COR-L47 (cell line): Measurements from ENCODE around the gene CARD14.
"Not testable (repeated sequence)": the region's sequence is repeated elsewhere in the genome, so short reads cannot be mapped to it uniquely, and the experiment has no call there.

Experiments used
- DNase-seq: peaks from one replicate; lab custom pipeline; 2025; lab: John Stamatoyannopoulos, UW

Gene CARD14

DNA sequence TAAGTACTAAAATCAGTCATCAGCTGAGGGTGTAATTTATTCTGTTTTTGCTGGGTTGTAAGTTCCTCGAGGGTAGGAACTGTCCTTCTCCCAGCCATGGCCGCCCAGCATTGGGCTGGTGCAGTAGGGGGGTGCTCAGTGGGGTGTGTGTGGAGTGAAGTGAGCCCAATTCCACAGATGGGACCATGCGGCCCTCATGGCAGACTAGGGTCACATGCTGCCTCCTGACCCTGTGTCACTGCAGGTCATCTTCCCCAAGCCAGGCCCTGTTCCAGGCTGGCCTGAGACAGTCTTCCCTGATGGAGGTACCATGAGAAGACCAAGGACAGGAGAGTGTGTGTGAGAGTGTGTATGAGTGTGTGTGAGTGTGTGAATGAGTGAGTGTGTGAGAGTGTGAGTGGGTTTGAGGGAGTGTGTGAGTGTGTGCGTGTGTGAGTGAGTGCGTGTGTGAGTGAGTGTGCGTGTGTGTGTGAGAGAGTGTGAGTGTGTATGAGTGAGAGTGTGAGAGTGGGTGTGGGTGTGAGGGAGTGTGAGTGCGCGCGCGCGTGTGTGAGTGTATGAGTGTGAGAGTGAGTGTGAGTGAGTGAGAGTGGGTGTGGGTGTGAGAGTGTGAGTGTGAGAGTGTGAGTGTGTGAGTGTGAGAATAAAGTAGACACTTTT, 54.1 kb downstream of the CARD14 start:
- DNase-seq = no peak

DNA sequence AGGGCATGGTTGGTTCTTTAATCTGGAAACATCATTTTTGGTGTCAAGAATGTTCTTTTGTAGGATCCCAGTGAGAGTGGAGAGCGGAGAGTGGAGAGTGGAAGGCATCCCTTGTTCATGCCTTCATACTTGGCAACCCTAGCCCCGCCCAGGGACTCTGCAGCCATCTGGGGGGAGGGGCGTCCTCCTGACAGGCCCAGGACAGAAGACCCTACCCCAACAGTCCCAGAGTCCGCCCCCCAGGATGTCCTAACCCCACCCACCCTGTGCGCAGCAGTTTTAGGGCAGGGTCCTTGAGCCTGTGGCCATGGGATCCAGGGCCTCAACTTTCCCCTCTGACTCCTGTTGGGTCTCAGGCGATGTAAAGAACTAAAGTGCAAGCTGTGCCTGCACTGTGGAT, 54.9 kb downstream of the CARD14 start:
- DNase-seq = no peak

DNA sequence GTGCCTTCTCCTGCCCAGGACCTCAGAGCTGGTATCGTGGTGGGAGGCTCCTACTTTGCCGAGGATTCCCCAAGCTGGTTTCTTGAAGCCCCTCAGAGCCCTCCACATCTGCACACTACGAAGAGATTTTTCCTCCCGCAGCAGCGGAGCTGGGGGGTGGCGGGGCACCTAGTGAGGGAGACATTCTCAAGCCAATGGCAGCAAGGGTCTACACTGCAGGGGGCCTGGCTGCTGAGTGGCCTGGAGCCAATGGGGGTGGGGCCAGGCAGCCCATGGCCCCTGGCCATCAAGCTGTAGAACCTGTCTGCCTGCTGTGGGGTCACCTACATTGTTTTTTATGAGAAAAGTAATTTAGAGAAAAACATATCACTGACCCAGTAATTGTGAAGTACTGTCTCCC, 55.4 kb downstream of the CARD14 start:
- no peak for DNase-seq

DNA sequence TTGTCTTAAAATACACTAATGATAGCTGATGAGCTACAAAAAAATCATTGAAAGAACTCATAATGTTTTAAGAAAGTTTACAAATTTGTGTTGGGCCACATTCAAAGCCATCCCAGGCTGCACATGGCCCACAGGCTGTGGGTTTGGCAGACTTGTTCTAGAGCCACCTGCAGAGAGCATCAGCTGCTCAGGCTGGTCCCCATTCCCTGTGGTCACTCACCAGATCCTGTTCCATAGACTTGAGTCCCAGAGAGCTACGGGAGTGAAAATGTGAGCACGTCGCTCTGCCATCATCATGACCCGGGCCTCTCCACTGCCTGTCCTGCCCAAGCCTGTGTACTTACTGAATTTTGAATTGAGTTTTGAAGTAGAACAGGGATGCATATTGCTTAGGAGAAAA, 57.3 kb downstream of the CARD14 start:
- DNase-seq = no peak

DNA sequence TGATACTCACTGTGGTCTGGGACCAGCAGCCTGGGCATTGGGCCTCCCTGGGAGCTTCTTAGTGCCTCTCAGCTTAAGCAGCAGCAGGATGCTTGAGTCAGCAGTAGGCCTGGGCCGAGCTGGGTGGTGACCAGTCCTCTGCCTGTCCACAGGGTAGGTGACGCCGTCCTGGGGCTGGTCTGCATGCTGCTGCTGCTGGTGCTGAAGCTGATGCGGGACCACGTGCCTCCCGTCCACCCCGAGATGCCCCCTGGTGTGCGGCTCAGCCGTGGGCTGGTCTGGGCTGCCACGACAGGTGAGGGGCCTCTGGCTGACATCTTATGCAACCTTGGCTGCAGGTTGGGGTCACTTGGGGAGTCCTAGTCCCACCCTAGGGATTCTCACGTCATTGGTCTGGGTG, 57.8 kb downstream of the CARD14 start:
- DNase-seq = no peak

DNA sequence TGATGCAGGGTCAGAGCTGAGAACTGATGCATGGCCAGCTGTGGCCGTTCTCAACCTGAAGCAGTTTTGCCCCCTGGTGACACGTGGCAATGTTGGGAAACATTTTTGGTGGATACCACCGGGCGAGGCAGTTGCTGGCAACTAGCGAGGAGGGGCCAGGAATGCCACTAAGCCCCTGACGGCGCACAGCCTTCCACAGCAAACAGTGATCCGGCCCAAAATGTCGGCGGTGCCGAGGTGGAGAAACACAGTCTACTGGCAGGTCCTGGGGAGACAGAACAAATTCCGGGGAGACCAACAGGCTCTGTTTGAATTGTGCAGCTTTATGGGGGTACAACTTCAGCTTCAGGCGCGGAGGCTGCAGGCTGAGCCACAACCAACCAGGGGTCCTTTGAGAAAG, 58.6 kb downstream of the CARD14 start:
- no peak for DNase-seq

DNA sequence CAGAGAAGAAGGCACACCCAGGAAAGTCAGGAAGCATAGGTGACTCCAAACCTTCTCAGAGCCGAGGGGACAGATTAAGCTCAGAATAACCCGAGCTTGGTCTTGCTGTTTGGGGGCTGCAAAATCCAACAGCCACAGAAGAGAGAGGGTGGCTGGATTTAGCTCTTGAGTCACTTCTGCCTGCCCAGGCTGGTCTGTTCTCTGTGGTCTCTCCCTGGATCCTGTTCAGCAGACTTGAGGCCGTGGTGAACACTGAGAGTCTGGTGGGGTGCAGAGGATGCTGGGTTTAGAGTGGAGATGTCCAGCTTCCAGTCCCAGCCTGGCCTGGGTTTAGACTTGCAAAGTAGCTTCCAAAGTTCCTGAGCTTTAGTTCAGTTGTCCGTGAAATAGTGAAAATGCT, 59.2 kb downstream of the CARD14 start:
- DNase-seq = no peak

DNA sequence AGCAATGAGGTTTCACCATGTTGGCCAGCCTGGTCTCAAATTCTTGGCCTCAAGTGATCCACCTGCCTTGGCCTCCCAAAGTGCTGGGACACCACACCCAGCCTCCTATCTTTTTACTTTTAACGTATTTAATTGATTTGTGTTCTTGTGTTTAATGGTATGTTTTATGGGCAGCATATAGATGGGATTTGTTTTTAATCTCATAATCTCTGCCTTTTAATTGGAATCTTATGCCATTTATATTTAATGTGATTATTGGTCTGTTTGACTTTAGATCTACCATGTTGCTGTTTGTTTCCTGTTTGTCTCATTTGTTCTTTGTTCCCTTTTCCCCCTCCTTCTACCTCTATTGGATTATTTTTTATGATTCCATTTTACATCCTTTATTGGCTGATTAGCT, 62.6 kb downstream of the CARD14 start:
- DNase-seq = no peak

DNA sequence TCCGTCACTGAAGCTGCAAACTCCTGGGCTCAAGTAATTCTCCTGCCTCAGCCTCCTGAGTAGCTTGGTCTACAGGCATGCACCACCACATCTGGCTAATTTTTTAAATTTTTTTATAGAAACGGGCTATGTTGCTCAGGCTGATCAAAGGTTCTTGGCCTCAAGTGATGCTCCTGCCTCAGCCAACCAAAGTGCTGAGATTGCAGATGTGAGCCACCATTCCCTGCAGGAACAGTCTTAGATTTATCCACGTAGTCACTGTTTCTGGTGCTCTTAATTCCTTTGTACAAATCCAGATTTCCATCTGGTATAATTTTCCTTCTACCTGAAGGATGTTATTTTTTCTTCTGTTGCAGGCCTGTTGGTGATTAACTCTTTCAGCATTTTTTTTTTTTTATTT, 63.4 kb downstream of the CARD14 start:
- DNase-seq = no peak

DNA sequence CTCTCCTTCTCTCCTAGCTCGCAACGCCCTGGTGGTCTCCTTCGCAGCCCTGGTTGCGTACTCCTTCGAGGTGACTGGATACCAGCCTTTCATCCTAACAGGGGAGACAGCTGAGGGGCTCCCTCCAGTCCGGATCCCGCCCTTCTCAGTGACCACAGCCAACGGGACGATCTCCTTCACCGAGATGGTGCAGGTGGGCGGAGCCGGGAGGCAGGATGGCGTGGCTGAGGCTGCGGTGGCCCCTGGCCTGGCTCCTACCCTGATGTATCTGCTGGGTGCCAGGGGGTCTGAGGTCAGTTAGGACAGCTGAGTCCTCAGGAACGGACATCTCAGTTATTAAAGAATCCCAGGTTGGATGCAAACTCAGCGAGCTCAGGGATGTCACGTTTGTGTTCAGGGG, 67.1 kb downstream of the CARD14 start:
- DNase-seq = no peak

DNA sequence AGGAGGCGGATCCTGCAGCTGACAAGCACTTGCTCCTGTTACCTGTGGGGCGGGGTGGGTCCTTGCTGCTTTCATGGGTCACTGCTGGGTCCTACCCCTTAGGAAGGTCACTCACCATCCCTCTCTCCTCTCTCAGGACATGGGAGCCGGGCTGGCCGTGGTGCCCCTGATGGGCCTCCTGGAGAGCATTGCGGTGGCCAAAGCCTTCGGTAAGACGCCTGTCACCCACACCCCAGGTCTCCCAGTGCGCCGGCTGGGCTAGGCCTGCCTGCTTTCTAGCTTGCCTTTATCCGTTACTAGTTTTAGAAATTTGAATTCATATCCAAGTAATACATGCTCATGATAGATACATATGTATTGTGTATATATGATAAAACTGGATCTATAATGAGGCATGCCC, 67.6 kb downstream of the CARD14 start:
- no peak for DNase-seq

DNA sequence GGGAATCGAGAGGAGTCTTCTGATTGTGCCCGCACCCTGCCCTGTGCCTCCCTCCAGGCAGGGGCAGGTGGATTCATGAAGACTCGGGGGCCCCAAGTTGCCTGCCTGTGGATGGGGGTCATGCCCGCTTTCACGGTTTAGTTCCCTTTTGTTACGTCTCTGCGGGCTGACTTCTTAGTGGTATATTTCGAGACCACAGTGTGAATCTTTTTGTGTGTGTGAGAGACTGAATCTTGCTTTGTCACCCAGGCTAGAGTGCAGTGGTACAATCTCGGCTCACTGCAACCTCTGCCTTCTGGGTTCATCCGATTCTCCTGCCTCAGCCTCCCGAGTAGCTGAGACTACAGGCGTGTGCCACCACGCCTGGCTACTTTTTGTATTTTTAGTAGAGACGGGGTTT, 72.7 kb downstream of the CARD14 start:
- no peak for DNase-seq

DNA sequence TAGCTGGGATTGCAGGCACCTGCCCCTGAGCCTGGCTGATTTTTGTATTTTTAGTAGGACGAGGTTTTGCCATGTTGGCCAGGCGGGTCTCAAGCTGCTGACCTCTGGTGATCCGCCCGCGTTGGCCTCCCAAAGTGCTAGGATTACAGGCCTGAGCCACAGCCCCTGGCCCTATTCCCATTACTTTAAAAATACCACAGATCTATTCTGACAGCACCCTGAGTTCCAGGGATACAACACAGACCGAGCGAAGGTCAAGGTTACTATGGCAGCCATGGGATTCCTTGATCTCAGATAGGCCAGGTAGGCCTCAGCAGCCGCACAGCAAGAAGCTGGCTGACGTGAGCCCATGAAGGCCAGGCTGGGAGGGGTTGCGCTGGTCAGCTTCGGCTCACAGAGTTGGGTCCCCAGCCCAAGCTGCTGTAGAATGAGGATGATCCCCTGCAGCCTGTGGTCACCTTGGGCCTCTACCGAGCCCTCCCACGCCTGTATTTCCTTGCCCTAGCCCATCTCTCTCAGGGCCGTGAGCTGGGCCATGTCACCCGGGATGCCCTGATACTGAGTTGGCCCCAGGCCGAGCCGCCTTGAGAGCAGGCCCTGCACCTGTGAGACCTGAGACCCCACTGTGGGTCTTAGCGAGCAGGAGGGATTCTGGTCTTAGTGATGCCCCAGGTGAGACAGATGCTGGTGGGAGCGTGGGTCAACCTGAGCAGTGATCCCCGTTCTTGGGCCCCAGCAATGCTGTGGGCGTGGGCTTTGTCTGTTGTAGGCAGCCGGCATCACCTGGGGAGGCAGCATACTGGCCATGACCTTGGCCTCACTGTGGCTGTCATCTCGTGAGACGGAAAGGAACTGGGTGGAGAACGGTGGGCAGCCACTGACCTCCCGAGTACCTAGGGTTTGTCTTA, 74.0 kb downstream of the CARD14 start:
- no peak for DNase-seq

DNA sequence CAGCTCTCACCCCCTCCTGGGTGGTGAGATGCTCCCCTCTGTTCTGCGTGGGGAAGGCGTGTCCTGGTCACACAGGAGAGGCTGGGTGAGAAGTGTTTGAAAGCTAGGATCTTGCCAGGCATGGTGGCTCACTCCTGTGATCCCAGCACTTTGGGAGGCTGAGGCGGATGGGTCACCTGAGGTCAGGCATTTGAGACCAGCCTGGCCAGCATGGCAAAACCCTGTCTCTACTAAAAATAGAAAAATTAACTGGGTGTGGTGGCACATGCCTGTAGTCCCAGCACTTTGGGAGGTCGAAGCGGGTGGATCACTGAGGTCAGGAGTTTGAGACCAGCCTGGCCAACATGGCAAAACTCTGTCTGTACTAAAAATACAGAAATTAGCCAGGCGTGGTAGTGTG, 74.6 kb downstream of the CARD14 start:
- not testable (repeated sequence) for DNase-seq

DNA sequence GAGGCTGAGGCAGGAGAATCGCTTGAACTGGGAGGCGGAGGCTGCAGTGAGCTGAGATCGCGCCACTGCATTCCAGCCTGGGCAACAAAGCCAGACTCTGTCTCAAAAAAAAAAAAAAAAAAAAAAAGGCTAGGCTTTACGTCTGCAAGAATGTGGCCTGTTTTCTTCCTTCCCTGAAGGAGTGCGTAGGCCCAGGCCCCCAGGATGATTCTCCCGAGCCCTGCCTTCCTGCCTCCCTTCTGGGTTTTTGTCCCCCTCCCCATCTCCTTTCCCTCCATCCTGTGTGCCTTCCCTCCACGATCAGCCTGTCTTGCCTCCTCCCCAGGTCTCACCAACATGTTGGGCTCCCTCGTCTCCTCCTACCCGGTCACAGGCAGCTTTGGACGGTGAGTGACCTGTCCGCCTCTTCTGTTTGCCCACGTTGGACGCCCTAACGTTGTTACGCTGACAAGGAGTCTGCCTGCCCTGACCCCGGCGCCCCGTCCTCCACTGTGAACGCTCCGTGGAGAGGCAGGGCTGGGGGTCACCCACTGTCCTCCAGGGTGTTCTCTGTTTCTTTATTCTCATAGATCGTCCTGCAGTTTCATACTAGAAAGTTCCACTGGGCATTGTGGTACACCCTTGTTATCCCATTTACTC, 75.2 kb downstream of the CARD14 start:
- no peak for DNase-seq

DNA sequence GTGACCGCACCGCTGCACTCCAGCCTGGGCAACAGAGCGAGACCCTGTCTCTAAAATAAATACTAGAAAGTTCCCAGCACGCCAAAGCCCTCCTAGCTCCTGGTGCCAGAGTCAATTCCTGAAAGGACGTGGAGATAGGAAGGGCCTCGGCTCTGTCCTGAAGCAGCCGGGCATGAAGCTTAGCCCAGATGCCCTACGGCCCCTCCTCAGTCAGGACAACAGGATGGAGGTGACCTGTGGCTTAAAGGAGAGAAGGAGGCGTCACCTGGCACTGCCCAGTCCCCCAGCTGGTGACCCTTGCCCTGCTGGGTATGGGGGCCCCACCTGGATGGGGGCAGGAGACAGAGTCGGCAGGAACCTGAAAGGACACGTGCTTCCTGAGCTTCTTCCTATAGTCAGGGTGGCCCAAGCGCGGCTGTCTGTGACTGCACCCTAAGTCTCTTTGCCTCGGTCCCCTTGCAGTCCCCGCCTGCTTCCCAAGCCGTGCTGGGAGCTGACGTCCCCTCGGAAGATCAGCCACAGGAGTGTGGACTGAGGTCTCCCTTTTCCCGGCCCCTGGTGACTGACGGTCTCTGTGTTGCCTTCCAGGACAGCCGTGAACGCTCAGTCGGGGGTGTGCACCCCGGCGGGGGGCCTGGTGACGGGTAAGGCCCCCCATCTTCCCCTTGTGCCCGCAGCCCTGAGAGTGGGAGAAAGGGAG, 75.9 kb downstream of the CARD14 start:
- no peak for DNase-seq

DNA sequence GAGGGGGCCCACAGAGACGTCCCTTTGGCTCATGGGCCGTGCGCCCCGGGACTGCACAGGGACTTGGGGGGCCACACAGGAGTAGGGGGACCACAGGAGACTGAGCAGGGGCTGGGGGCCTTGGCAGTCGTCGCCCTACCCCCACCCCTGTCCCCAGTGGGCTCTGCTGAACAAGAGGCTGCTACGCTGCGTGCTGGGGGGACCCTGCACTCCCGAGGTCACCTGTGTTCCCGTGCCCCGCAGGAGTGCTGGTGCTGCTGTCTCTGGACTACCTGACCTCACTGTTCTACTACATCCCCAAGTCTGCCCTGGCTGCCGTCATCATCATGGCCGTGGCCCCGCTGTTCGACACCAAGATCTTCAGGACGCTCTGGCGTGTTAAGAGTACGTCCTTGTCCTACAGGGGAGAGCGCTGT, 76.4 kb downstream of the CARD14 start:
- no peak for DNase-seq

DNA sequence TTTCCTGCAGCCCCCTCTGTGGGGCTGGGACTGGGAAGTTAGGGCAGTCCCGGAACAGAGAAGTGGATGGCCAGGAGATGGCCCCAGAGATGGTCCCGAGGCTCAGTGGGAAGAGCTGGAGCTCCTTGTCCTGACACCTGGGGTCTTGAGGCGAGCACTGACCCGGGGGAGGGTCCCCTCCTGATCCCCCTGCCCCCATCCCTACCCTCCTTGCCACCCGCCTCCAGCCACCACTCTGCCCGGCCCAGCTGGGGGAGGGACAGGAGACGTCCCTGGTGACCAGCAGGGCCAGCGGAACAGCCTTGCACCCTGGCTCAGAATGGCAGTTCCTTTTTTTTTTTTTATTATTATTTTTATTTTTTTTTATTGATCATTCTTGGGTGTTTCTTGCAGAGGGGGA, 76.9 kb downstream of the CARD14 start:
- DNase-seq = no peak

DNA sequence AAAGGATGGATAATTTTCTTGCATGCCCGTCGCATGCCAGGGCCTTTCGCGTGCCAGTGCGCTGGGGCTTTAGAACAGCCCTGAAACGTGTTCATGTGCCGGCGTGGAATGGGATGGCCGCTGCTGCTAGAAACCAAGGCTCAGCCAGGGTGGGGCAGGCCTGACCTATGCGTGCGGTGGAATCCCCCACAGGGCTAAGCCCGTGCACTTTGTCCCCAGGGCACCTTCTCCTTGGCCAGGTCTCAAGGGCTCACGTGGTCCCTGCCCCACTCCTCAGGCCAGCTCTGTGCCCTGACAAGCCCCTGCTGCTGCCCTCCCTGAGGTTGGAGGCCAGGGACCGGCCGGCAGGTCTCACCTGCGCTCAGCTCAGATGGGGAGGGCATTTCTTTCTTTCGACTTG, 77.7 kb downstream of the CARD14 start:
- no peak for DNase-seq

DNA sequence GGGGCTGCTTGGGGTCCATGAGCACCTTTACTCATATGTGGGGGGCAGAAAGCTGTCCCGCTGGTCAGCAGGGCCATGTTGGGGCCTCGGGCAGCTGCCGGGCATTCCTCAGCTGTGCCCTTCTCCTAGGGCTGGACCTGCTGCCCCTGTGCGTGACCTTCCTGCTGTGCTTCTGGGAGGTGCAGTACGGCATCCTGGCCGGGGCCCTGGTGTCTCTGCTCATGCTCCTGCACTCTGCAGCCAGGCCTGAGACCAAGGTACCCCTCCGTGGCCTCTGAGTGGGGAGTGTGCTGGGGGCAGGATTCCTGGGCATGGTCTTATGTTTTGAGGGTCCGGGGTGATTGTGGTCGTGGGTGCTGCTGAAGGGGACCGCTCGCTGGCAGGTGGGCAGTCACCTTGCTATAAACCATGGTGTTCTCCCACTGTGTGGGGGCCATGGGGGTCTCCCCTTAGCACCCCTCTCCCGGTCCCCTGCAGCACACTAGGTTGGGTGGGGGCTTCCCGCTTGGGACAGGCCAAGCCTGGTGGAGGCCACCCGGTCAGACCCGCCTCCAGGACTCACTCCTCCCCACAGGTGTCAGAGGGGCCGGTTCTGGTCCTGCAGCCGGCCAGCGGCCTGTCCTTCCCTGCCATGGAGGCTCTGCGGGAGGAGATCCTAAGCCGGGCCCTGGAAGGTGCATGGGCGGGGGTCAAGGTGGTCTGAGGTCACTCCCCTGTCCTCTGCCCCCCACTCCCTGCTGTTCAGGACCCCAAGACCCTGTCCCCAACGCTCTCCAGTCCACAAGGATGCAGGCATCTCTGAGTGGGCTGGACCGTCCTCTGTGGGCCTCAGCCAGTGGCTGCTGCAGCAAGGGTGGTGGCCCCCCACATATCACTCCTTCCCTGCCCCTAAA, 78.4 kb downstream of the CARD14 start:
- no peak for DNase-seq

DNA sequence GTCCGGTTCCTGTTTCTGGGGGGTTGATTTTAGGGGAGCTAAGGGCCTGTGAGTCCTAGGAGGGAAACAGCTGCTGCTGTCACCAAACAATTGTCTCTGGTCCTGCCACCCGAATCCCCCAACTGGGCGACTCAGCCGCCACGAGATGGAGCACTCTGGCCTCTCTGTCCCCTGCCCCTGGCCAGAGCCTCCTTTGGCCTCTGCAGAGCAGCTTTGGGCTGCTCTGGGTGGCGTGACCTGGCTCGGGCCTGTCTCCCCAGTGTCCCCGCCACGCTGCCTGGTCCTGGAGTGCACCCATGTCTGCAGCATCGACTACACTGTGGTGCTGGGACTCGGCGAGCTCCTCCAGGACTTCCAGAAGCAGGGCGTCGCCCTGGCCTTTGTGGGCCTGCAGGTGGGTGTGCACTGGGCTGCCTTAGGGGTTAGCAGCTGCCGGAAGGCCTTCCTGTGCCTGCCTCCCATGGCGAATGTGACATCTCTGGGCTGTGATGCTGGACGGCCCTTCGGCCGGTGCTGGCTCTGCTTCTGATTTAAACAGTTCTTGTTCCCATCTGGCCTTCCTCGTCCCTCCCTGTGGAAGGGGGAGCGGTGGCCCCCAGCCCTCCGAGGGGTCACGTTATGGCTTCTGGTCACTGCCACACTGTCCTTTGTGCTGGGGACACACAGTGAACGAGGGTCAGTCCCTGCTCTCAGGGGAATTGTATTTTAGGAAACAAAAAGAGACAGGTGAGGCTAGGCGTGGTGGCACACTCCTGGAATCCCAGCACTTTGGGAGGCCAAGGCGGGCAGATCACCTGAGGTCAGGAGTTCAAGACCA, 79.3 kb downstream of the CARD14 start:
- DNase-seq = no peak
